Suprapubic skin (tissue), 4 donors: ENCODE measurements around the gene ABLIM2. TPM values are rescaled to one million over a fixed set of nuclear protein-coding genes. Genes with fewer than 3 reads are reported as not detected.

ENCODE experiments used
- DNase-seq, 2 donors: peaks; one replicate each; pipeline ENCODE4 v3.0.0-alpha.2; 2019; ENCODE audit warnings: low spot score in 2 of 2
- H3K27ac ChIP-seq: fragments of 200-600 bp; sonication (generic); one replicate; pipeline ENCODE4 v1.5.1; 2019
- H3K27me3 ChIP-seq: fragments of 200-600 bp; sonication (generic); one replicate; pipeline ENCODE4 v1.5.1; 2019
- H3K36me3 ChIP-seq: fragments of 200-600 bp; sonication (generic); one replicate; pipeline ENCODE4 v1.5.1; 2019
- H3K4me1 ChIP-seq: fragments of 200-600 bp; sonication (generic); one replicate; pipeline ENCODE4 v1.5.1; 2019
- H3K4me3 ChIP-seq: fragments of 200-600 bp; sonication (generic); one replicate; pipeline ENCODE4 v1.5.1; 2019; ENCODE audit warnings: mild to moderate bottlenecking
- H3K9me3 ChIP-seq: fragments of 200-600 bp; sonication (generic); one replicate; pipeline ENCODE4 v1.5.1; 2019
- CTCF ChIP-seq, 2 donors: fragments of 200-600 bp in 1 of 2; fragments of 450-650 bp in 1 of 2; sonication (generic) in 1 of 2; IDR thresholded peaks; one replicate each; pipeline ENCODE4 v1.5.1; 2016 to 2019; ENCODE audit warnings: antibody characterized with exemption in 2 of 2, mild to moderate bottlenecking in 1 of 2, moderate library complexity in 1 of 2
- EP300 ChIP-seq: sonication (generic); formaldehyde crosslinking; IDR thresholded peaks from one replicate; pipeline ENCODE4 v1.6.1; 2017; ENCODE audit warnings: antibody characterized with exemption
- POLR2A ChIP-seq, 2 donors: fragments of 450-650 bp; IDR thresholded peaks; one replicate each; pipeline ENCODE4 v1.6.1; 2017; ENCODE audit warnings: antibody characterized with exemption in 2 of 2, mild to moderate bottlenecking in 2 of 2, moderate library complexity in 2 of 2
- POLR2AphosphoS5 ChIP-seq, 3 donors: sonication (generic); formaldehyde crosslinking; IDR thresholded peaks; one replicate each; pipeline ENCODE4 v1.6.1; 2017; ENCODE audit warnings: antibody characterized with exemption in 3 of 3
- WGBS: methylation state at CpG from one replicate; pipeline ENCODE4 v1.1.5; 2018; 5-methylcytosine and 5-hydroxymethylcytosine counted together
- total RNA-seq, 4 donors: library from RNA; depleted of rRNA; stranded (reverse); fragments of >200 nt; gene quantifications; one replicate each; pipeline ENCODE4 v1.1.0, GENCODE V29; 2016

The ABLIM2 gene
- total RNA-seq, 4 donors from 2014 or later = 11.2 to 16.9 (median 13.3) TPM

GRCh38 chr4:8037150-8037769 is 121.4 kb downstream of the ABLIM2 start:
- WGBS = 81% methylated on average over 7 of the region's 7 CpGs
- no peak overlapping the region for H3K4me3 ChIP-seq

GRCh38 chr4:8035371-8035780 is 123.2 kb downstream of the ABLIM2 start:
- Histone ChIP-seq H3K4me3 (no peak overlapping the region), H3K9me3 (no peaks in the 10 kb centered on the region), H3K4me1 (peaks cover 2% of the 10 kb centered on the region), H3K27me3 (peaks cover 3% of the 10 kb centered on the region), H3K36me3 (no peaks in the 10 kb centered on the region), H3K27ac (no peak overlapping the region)
- no peak for DNase-seq
- WGBS = 66% methylated on average over 13 of the region's 13 CpGs
- TF ChIP-seq POLR2A (IDR thresholded peaks at IDR 0.05) (no peak), EP300 (no peak), POLR2AphosphoS5 (IDR thresholded peaks at IDR 0.05) (no peak), CTCF (IDR thresholded peaks at IDR 0.05) (no peak)

More at GRCh38 chr4:8037150-8037769, 121.4 kb downstream of the ABLIM2 start:
- no peak for DNase-seq
- Histone ChIP-seq H3K9me3 (no peaks in the 10 kb centered on the region), H3K36me3 (no peaks in the 10 kb centered on the region), H3K27me3 (peaks cover 2% of the 10 kb centered on the region), H3K4me1 (no peaks in the 10 kb centered on the region), H3K27ac (no peak overlapping the region)
- no peak for TF ChIP-seq POLR2A (IDR thresholded peaks at IDR 0.05)

GRCh38 chr4:8033829-8034528 is 124.6 kb downstream of the ABLIM2 start:
- peaks cover 8% of the 10 kb centered on the region for H3K4me1 ChIP-seq
- H3K27ac ChIP-seq = no peak overlapping the region
- no peak for DNase-seq
- H3K36me3 ChIP-seq = no peaks in the 10 kb centered on the region
- 68% methylated on average over 8 of the region's 11 CpGs for WGBS
- H3K27me3 ChIP-seq = peaks cover 3% of the 10 kb centered on the region
- TF ChIP-seq CTCF (IDR thresholded peaks at IDR 0.05) (no peak), POLR2AphosphoS5 (IDR thresholded peaks at IDR 0.05) (no peak), EP300 (no peak), POLR2A (IDR thresholded peaks at IDR 0.05) (no peak)
- H3K4me3 ChIP-seq = no peak overlapping the region
- H3K9me3 ChIP-seq = no peaks in the 10 kb centered on the region

- no peaks in the 10 kb centered on the region for H3K36me3 ChIP-seq
- 86% methylated on average over 14 of the region's 17 CpGs for WGBS
- peaks cover 8% of the 10 kb centered on the region for H3K4me1 ChIP-seq
- TF ChIP-seq CTCF (IDR thresholded peaks at IDR 0.05) (no peak), POLR2AphosphoS5 (IDR thresholded peaks at IDR 0.05) (no peak), POLR2A (IDR thresholded peaks at IDR 0.05) (no peak), EP300 (no peak)
- H3K27ac ChIP-seq = no peak overlapping the region
- DNase-seq = no peak
- no peaks in the 10 kb centered on the region for H3K9me3 ChIP-seq
- peaks cover 3% of the 10 kb centered on the region for H3K27me3 ChIP-seq
- no peak overlapping the region for H3K4me3 ChIP-seq
Observed at GRCh38 chr4:8033067-8033755, 125.4 kb downstream of the ABLIM2 start.

- WGBS = 92% methylated on average over 23 of the region's 23 CpGs
- Histone ChIP-seq H3K4me1 (peaks cover 8% of the 10 kb centered on the region), H3K27me3 (peaks cover 3% of the 10 kb centered on the region), H3K27ac (no peak overlapping the region), H3K9me3 (no peaks in the 10 kb centered on the region), H3K36me3 (no peaks in the 10 kb centered on the region), H3K4me3 (no peak overlapping the region)
- DNase-seq = no peak
- TF ChIP-seq CTCF (IDR thresholded peaks at IDR 0.05) = no peak
- no peak for TF ChIP-seq EP300
- TF ChIP-seq POLR2A (IDR thresholded peaks at IDR 0.05) = no peak
- no peak for TF ChIP-seq POLR2AphosphoS5 (IDR thresholded peaks at IDR 0.05)
Observed at GRCh38 chr4:8032381-8032780, 126.2 kb downstream of the ABLIM2 start.
